GM12878 (cell line): ENCODE results near the gene ABCA9. TPM values are rescaled to one million over a fixed set of nuclear protein-coding genes. Genes with fewer than 3 reads are reported as not detected.

Experiments
- ATAC-seq: fragments of 200-7000 bp; cut with Tn5 transposase; 3 replicates; pipeline ENCODE4 v1.9.1; 2020; ENCODE audit warnings: mild to moderate bottlenecking, moderate library complexity
- BruUV-seq: library from RNA; stranded (reverse); fragments of 400-500 nt; replicated peaks from 2 replicates; lab custom pipeline; 2021; lab: Mats Ljungman, UMichigan
- CTCF ChIA-PET: fragments of 300-600 bp; sonication (Branson Sonifier 250); formaldehyde crosslinking; extraction: SDS; loops from one replicate; lab custom pipeline; 2021; ENCODE audit warnings: inconsistent platforms; lab: Yijun Ruan, JAX
- POLR2A ChIA-PET: fragments of 350-600 bp; formaldehyde crosslinking; extraction: SDS; loops from one replicate; lab custom pipeline; 2021; ENCODE audit warnings: inconsistent platforms; lab: Charles Lee
- RAD21 ChIA-PET: fragments of 300-600 bp; sonication (Branson Sonifier 250); formaldehyde crosslinking; loops from one replicate; lab custom pipeline; 2023; ENCODE audit warnings: antibody characterized with exemption; ENCODE audit not compliant: unreplicated experiment; lab: Charles Lee
- SMC1A ChIA-PET: fragments of 300-600 bp; sonication (Branson Sonifier 250); formaldehyde crosslinking; loops from one replicate; lab custom pipeline; 2023; ENCODE audit not compliant: unreplicated experiment, uncharacterized antibody; lab: Charles Lee
- DNase-seq: peaks from one replicate; pipeline ENCODE4 v3.0.0-alpha.2; 2011; ENCODE audit warnings: low read depth, low spot score
- FAIRE-seq: peaks from 3 replicates; lab custom pipeline; 2011; peaks lifted over from hg19 to GRCh38; lab: Jason Lieb, UNC
- H2AFZ ChIP-seq: 2 replicates; pipeline ENCODE4 v1.6.0; 2011; ENCODE audit warnings: low read depth, low read length, control low read depth; ENCODE audit not compliant: control insufficient read depth
- H3K27ac ChIP-seq: 2 replicates; pipeline ENCODE4 v1.5.1; 2011; ENCODE audit warnings: control low read depth; ENCODE audit not compliant: control insufficient read depth, insufficient read depth
- H3K27me3 ChIP-seq, 2 experiments: replicated peaks in 1 of 2; 2 replicates each; pipeline versions ENCODE4 v1.6.0 to v1.6.1; 2011; ENCODE audit warnings: low read length in 1 of 2; ENCODE audit not compliant: control insufficient read depth in 2 of 2, insufficient read depth in 2 of 2
- H3K36me3 ChIP-seq, 2 experiments: 2 replicates each; pipeline ENCODE4 v1.5.1; 2011; ENCODE audit warnings: low read length in 1 of 2; ENCODE audit not compliant: control insufficient read depth in 2 of 2, insufficient read depth in 2 of 2
- H3K4me1 ChIP-seq: 2 replicates; pipeline ENCODE4 v1.6.1; 2011; ENCODE audit warnings: mild to moderate bottlenecking, low read length, moderate library complexity, mixed read lengths; ENCODE audit not compliant: control insufficient read depth, insufficient read depth
- H3K4me2 ChIP-seq: 2 replicates; pipeline ENCODE4 v1.6.0; 2011; ENCODE audit warnings: control low read depth; ENCODE audit not compliant: control insufficient read depth, insufficient read depth
- H3K4me3 ChIP-seq: fragments of 200-600 bp; sonication (generic); 2 replicates; pipeline ENCODE4 v1.5.1; 2016
- H3K79me2 ChIP-seq: 2 replicates; pipeline ENCODE4 v1.6.0; 2011; ENCODE audit warnings: low read length; ENCODE audit not compliant: control insufficient read depth, insufficient read depth
- H3K9ac ChIP-seq: 2 replicates; pipeline ENCODE4 v1.8.0; 2011; ENCODE audit warnings: low read length, control low read depth, mixed read lengths; ENCODE audit not compliant: control insufficient read depth, insufficient read depth
- H3K9me3 ChIP-seq: replicated peaks from 3 replicates; pipeline ENCODE4 v1.5.1; 2011; ENCODE audit warnings: mild to moderate bottlenecking, low read length; ENCODE audit not compliant: control insufficient read depth, insufficient read depth
- H4K20me1 ChIP-seq: 2 replicates; pipeline ENCODE4 v1.6.0; 2011; ENCODE audit not compliant: control insufficient read depth, insufficient read depth
- HDAC2 ChIP-seq: fragments of 200-600 bp; sonication (generic); IDR thresholded peaks from 2 replicates; pipeline ENCODE4 v1.6.1; 2017
- HSF1 ChIP-seq: fragments of 150-350 bp; IDR thresholded peaks from 2 replicates; pipeline ENCODE4 v1.6.1; 2014; ENCODE audit warnings: mild to moderate bottlenecking, low read depth, low read length
- IKZF2 ChIP-seq, 2 experiments: fragments of 450-650 bp; IDR thresholded peaks; 2 replicates each; pipeline ENCODE4 v1.6.1; 2017; ENCODE audit warnings: mild to moderate bottlenecking in 2 of 2, moderate library complexity in 2 of 2
- IRF4 ChIP-seq: IDR thresholded peaks from 2 replicates; pipeline ENCODE4 v1.6.1; 2011; ENCODE audit warnings: low read depth, low read length
- KAT2A ChIP-seq: conservative IDR thresholded peaks from 2 replicates; pipeline ENCODE4 v1.6.1; 2011; ENCODE audit warnings: low read depth, low read length; ENCODE audit not compliant: control insufficient read depth
- MTA2 ChIP-seq: fragments of 450-650 bp; IDR thresholded peaks from 2 replicates; pipeline ENCODE4 v1.6.1; 2016; ENCODE audit warnings: low read depth, mild to moderate bottlenecking, moderate library complexity
- PKNOX1 ChIP-seq: fragments of 450-650 bp; IDR thresholded peaks from 2 replicates; pipeline ENCODE4 v1.6.1; 2016; ENCODE audit warnings: mild to moderate bottlenecking
- POLR2AphosphoS2 ChIP-seq: IDR thresholded peaks from 2 replicates; pipeline ENCODE4 v1.6.1; 2011; ENCODE audit warnings: low read depth, mild to moderate bottlenecking, low read length, improper control_type of control experiment, moderate library complexity
- POU2F2 ChIP-seq: IDR thresholded peaks from 3 replicates; pipeline ENCODE4 v1.6.1; 2011; ENCODE audit warnings: low read depth, mild to moderate bottlenecking, low read length, borderline replicate concordance
- RELA ChIP-seq: fragments of 450-650 bp; IDR thresholded peaks from 2 replicates; pipeline ENCODE4 v1.8.0; 2014; ENCODE audit warnings: borderline replicate concordance; ENCODE audit not compliant: partially characterized antibody
- RELB ChIP-seq: fragments of 450-650 bp; IDR thresholded peaks from 2 replicates; pipeline ENCODE4 v1.6.1; 2017; ENCODE audit warnings: low read depth, mild to moderate bottlenecking, moderate library complexity
- RUNX3 ChIP-seq: IDR thresholded peaks from 2 replicates; pipeline ENCODE4 v1.6.1; 2012; ENCODE audit warnings: low read length, inconsistent platforms
- SREBF1 ChIP-seq: IDR thresholded peaks from 2 replicates; pipeline ENCODE4 v1.6.1; 2012; ENCODE audit warnings: mild to moderate bottlenecking, low read length
- STAT1 ChIP-seq: fragments of 450-650 bp; conservative IDR thresholded peaks from 2 replicates; pipeline ENCODE4 v1.6.1; 2014; ENCODE audit warnings: antibody characterized with exemption, mild to moderate bottlenecking
- YY1 ChIP-seq: IDR thresholded peaks from 2 replicates; pipeline ENCODE4 v1.6.1; 2011; ENCODE audit warnings: low read depth, mild to moderate bottlenecking, low read length
- ZNF384 ChIP-seq: IDR thresholded peaks from 2 replicates; pipeline ENCODE4 v1.6.1; 2012; ENCODE audit warnings: low read depth, mild to moderate bottlenecking, low read length, improper control_type of control experiment, borderline replicate concordance
- WGBS: methylation state at CpG from one replicate; pipeline ENCODE4 v1.1.6; 2016; ENCODE audit warnings: low lambda C conversion rate; ENCODE audit not compliant: insufficient replicate concordance, insufficient coverage; ENCODE audit errors: missing lambda C conversion rate; 5-methylcytosine and 5-hydroxymethylcytosine counted together
- in situ Hi-C: fragments of 300-500 bp; cut with MboI; formaldehyde crosslinking; loops from 9 replicates; pipeline ENCODE4 v1.14.3; 2018; ENCODE audit warnings: mixed read lengths
- intact Hi-C: fragments of 100-400 bp; cut with micrococcal nuclease; formaldehyde crosslinking; loops from one replicate; pipeline ENCODE4 v1.14.2; 2022; ENCODE audit not compliant: unreplicated experiment
- polyA plus RNA-seq, 11 experiments: library from polyadenylated mRNA; depleted of rRNA in 4 of 11; unstranded in 6 of 11; stranded (reverse) in 5 of 11; fragments of >200 nt; fragmentation: Nextera tagmentation in 4 of 11; fragmentation: Illumina TruSeq in 1 of 11; extraction: Ambion mirVana in 4 of 11; extraction: Trizol in 1 of 11; gene quantifications; 1 replicate in 1 of 11; 2 replicates in 10 of 11; pipeline versions ENCODE4 v1.2.1 to v1.2.3, GENCODE V29; 2011 to 2016; ENCODE audit warnings: inconsistent platforms in 2 of 11, missing spikeins in 2 of 11, low read depth in 1 of 11
- total RNA-seq, 4 experiments: library from RNA; depleted of rRNA in 3 of 4; stranded (reverse); fragments of >200 nt in 3 of 4; fragmentation: Illumina TruSeq in 1 of 4; extraction: Trizol in 1 of 4; gene quantifications; 2 replicates each; pipeline versions ENCODE4 v1.2.1 to v1.2.3, GENCODE V29; 2013 to 2021

Gene ABCA9
- total and polyA plus RNA-seq, 10 of the 15 experiments (the other 5 are each of a cell fraction or from before 2014, with no cell fraction given) = under 0.01 to 2.9 (median 0.31) TPM

- 46% methylated on average over 2 of the region's 2 CpGs for WGBS
These were observed 12.1 kb downstream of the ABCA9 start for GRCh38 chr17:69048634-69049033.

More at GRCh38 chr17:69048634-69049033, 12.1 kb downstream of the ABCA9 start:
- FAIRE-seq = no peak
- Histone ChIP-seq H3K4me3 (no peak overlapping the region), H4K20me1 (no peaks in the 10 kb centered on the region), H3K4me1 (no peaks in the 10 kb centered on the region), H3K9me3 (no peaks in the 10 kb centered on the region; the same call in 1 of the 3 replicates), H3K27ac (no peak overlapping the region), H3K36me3 (no peaks in the 10 kb centered on the region), H3K79me2 (no peaks in the 10 kb centered on the region), H3K9ac (no peak overlapping the region), H3K27me3 (no peaks in the 10 kb centered on the region), H3K4me2 (no peak overlapping the region), H2AFZ (no peak overlapping the region)
- ChIA-PET POLR2A (no interaction called here), CTCF (no interaction called here), RAD21 (no interaction called here), SMC1A (interaction anchor here (1.0 to 1.1 kb wide), 3 partner anchors 67 to 168 kb away, joined by 3 read pairs; no protein-coding TSS in a partner anchor)
- DNase-seq = no peak
- in situ Hi-C loops (no loop called here), intact Hi-C loops (no loop called here)
- BruUV-seq = no TSS peak
- no peak for TF ChIP-seq STAT1
- peak; percentile 59 for TF ChIP-seq RUNX3
- no peak for TF ChIP-seq HSF1
- no peak for TF ChIP-seq RELA
- TF ChIP-seq ZNF384 = no peak
- no peak for TF ChIP-seq POU2F2
- TF ChIP-seq PKNOX1 = peak; percentile 48; the same call in 1 of the 2 replicates
- TF ChIP-seq HDAC2 = no peak
- TF ChIP-seq POLR2AphosphoS2 = no peak
- no peak for TF ChIP-seq IRF4
- peak in 1 of 2 experiments; percentile 47; a peak in 1 of 4 replicates for TF ChIP-seq IKZF2 (IDR thresholded peaks at IDR 0.05)
- no peak for TF ChIP-seq KAT2A
- peak; percentile 50; the same call in 1 of the 2 replicates for TF ChIP-seq MTA2
- TF ChIP-seq YY1 = no peak
- TF ChIP-seq RELB = 0 out of 2 replicates have a peak, but pooled peaks have one; percentile 23
- TF ChIP-seq SREBF1 = no peak
- peak; percentile 36 for ATAC-seq
